Hypothalamus (tissue), 51 donors: Measurements from ENCODE around the gene PDE6G.

Source experiments
- DNase-seq, 51 donors: peaks; one replicate each; lab custom pipeline; 2025; lab: John Stamatoyannopoulos, UW

The PDE6G gene

DNA sequence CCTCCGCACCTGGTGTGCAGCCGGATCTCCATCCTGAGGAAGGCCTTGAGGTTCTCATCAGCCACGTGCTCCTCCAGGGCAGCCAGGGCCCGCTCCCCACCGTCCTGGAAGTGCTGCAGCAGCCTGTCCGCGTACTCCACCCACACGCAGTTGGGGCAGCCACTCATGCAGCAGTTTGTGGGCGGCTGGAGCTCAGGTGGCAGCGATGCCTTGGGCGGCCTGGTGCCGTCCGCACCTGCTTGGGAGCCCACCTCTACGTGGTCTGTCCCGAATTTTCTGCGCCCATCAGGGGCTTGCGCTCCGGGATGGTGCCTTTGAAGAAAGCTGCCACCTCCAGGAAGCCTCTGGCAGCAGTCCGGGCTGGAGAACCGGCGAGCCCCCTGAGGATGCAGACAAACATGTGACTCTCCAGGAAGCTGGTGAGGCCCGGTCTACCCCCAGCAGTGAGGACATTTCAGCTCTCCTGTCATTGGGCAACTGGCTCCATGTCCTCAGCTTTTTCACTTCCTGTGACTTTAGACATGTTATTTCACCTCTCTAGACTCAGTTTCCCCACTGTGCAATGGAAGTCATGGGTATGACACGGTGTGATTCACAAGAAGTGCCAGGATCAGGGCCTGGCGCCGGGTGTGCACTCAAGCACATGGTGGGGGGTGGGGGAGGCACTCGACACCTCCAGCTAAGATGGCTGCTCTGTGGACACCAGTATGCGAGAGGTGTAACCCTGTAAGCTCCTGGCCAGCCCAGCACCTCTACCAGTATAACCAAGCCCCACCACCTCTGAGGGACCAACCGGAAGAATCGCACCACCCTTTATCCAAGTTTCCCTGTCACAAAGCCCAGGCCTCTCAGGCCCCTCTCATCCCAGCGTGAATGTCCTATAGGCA, 9.1 kb upstream of the PDE6G start:
- DNase-seq, result peak in 4 of 51 donors; percentile 3 to 27 (median 20)

DNA sequence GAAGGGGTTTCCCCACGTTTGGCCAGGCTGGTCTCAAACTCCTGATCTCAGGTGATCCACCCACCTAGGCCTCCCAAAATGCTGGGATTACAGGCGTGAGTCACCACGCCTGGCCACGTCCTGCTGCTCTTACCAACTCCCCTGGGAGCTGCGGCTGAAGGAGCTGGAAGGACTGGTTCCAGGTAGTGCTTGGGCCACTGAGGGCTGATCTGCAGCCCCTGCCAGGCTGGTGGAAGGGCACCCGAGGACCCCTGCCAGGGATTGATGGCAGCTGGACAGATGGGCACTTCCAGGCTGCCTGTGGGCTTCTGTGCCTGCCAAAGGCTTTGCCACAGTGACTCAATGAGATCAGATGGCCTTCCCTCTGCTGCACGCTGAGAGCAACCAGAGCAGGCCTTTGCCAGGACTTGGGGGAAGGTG, 7.7 kb upstream of the PDE6G start:
- DNase-seq, result no peak

DNA sequence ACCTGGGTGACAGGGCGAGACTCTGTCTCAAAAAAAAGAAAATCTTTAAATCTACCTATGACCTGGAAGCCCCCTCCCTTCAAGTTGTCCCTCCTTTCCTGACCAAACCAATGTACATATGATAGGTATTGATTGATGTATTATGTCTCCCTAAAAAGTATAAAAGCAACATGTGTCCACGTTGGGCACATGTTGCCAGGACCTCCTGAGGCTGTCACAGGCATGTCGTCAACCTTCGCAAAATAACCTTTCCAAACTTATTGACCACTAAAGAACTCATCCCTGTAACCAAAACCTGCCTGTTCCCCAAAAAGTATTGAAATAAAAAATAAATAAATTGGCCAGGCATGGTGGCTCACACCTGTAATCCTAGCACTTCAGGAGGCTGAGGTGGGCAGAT, 5.7 kb upstream of the PDE6G start:
- no peak for DNase-seq

DNA sequence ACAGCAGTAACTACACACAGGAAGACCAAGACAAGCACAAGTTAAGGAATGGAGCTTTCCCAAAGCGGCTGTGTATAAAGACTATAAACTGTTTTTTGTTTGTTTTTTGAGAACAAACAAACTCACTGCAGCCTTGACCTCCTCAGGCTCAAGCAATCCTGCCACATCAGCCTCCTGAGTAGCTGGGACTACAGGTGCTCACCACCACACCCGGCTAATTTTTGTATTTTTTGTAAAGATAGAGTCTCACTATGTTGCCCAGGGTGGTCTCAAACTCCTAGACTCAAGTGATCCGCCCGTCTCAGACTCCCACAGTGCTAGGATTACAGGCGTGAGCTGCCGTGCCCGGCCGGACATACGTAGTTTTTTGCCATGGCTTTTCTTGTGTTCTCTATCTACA, 4.1 kb upstream of the PDE6G start:
- DNase-seq, result no peak

DNA sequence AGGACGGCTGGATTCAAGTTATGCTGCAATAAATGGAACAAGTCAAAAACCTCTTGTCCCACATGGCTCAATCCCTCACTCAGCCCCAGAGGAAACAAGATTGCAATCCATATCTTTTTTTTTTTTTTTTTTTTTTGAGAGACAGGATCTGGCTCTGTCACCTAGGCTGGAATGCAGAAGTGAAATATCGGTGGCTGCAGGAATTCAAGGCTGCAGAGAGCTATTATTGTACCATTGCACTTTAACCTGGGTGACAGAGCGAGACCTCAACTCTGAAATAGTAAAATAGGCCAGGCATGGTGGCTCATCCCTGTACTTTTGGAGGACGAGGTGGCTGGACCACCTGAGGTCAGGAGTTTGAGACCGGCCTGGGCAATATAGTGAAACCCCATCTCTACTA, 2.7 kb upstream of the PDE6G start:
- no peak for DNase-seq

DNA sequence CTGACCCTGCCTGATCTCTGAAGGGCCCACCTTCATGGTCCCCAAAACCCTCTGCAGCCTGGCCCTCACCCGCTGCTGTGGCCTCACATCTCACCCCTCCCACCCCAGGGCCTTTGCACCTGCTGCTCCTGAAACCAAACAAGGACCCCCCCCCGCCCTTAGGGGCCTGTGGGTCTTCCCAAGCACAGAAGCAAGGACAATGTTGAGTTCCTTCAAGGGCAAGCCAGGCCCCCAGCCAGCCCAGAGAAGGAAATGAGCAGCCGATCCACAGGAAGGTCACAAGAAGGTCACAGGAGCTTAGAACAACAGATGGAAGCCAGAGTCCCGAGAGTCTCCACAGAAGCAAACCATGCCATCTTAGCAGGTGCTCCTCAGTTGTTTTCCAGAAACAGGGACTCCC, 493 bp upstream of the PDE6G start:
- no peak for DNase-seq

DNA sequence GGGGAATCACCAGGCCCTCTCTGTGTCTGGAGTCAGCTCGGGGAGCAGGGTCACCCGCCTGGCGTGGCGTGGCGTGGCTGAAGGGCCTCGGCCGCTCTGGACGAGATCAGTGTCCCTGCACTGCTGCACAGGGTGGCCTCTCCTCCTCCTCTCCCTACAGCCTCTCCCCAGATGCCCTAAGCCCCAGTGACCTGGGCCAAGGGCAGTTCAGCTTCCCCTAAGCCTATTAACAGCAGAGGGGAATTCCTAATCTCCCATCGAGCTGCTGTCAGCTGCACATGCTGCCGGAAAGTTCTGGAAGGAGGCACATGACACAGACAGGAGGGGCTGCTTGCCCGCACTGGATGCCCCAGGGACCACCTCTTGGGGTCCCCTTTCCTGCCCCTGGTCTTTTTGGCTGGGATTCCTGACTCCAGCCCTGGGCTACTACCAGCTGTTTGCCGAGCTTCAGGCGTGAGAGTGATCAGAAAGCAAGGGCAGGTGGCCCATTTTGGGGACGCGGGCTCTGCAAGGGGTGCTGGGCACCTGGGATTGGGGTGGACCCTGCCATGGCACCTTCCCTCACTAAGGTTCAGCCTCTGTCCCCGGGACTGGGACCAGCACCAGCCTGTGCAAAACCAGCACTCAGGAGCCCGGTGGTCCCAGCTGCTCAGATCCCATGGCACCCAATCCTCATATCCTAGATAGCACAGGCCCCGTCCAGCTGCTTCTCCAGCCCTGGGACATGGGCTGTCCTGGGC, 794 bp downstream of the PDE6G start:
- DNase-seq, result no peak

DNA sequence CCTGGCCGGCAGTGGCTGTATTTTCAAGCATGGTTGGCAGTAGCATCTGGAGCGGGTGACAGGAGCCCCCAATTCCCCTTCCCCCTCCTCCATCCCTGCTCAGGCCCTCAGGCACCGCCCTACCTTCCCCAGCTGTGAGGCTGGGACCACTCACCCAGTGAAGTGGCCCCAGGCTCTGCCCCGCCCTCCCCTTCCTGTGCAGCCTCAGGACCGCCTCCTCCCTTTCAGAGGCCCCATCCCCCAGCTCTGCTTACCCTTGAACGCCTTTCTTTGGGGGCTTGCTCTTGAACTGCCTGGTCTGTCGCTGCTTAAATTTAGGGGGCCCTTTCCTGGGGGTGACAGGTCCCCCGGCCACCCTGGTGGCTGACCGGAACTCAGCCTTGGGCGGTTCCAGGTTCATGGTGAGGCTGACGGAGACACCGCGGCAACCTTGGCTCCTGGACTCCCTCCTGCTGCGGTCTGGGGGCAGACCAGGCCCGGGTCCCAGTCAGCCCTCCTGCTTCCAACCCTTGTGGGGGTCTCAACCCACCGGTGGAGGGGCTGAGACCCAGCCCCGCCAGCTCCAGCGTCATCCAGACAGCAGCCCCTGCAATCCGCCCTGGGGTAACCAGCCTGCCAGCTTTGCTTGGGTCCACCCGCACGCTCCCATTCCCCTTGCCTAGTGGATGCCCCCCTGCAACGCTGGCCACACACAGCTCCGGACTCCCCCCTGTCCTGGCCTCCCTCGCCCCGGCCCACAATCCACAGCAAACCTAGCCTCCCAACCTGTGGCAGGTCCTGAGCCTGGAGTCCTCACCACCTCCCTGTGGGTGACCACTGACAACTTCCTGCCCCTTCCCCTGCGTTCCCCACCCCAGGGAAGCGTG, 3.2 kb downstream of the PDE6G start:
- no peak for DNase-seq

DNA sequence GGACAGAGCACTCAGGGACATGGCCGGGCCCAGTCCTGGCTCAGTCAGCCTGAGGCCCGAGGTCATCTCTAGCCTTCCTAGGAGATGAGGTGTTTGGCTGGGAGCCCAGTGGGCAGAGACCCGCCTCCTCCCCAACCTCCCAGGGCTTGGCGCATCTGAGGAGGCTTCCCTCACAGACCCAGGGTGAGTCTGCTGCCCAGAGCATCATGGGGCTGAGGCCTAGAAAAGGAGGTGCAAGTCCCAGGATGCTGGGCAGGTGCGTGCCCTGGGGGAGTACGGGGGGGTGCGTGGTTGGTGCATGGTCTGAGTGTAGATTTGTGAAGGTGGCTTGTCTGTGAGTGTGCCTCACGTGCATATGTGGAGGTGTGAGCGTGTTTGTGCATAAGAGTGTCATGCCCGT, 4.7 kb downstream of the PDE6G start:
- DNase-seq, result no peak

DNA sequence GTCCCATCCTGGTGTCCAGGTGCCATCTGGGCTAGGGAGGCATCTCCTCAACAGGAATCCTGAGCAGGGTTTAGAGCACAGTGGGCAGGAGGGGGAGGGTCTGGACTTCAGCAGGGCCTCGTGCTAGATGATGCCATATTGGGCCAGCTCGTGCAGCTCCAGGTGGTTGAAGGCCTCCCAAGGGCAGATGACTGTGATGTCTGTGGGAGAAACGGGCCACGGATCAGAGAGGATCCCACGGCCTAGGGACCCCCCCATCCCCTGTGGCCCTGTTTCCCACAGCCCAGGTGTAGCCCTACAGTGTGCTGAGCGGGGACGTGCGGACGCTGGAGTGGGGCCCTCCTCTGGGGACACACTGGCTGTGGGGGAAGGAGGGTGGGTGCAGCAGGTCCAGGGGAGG, 5.4 kb downstream of the PDE6G start:
- no peak for DNase-seq

DNA sequence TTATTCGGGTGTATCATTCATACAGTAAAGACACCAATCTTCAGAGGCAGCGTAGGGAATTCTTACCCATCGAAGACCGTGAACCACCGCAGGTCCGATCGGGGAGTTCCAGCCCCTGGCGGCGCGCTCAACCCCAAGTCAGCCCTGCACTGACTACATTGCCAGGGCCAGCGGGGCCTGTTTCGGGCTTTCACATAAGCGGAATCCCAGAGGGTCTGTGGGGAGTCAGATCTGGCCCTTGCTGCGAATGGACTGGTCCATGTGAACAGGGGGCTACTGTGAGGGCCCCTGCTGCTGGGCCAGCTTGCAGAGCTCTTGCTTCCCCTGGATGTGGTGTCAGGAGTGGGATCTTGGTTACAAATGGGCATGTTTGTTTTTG, 7.6 kb downstream of the PDE6G start:
- DNase-seq, result no peak

DNA sequence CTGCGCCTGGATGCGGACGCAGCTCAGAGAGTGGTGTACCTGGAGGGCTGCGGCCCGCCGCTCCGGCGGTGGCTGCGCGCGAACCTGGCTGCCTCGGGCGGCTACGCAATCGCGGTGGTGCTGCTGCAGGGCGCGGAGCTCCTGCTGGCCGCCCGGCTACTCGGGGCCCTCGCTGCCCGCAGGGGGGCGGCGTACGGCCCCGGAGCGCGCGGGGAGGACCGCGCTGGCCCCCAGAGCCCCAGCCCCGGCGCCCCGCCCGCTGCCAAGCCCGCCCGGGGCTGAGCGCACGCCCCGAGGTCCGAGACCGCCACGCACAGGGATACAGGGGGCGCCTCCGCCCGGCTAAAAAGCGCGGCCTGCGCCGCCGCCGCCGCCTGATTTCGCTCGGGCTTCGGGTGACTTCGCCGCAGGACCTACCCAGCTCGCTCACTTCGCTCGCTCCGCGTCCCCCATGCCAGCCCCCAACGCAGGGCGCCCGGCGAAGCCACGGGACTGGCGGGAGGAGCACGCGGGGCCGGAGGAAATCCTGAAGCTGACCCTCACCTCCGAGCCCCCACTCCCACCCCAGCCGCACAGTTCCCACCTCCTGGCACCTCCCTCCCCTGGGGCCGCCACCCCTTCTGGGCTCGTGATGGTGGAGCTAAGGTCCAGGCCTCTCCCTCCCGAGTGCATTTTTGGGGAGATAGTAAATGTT, 8.2 kb downstream of the PDE6G start:
- DNase-seq, result no peak

DNA sequence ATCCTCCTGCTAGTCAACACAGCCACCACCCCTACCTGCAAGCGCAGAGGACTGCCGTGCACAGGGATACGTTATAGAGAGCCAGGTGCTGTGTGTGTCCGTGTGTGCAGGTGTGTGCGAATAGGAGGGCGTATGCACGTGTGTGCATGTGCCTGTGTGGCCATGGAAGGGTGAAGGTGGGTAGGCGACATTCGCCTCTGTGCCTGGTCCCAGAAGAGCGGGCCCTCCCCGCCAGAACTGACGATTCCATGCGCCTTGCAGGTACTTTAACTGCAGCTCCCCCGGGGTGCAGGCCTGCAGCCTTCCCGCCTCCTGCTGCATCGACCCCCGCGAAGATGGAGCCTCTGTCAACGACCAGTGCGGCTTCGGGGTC, 8.7 kb downstream of the PDE6G start:
- no peak for DNase-seq

DNA sequence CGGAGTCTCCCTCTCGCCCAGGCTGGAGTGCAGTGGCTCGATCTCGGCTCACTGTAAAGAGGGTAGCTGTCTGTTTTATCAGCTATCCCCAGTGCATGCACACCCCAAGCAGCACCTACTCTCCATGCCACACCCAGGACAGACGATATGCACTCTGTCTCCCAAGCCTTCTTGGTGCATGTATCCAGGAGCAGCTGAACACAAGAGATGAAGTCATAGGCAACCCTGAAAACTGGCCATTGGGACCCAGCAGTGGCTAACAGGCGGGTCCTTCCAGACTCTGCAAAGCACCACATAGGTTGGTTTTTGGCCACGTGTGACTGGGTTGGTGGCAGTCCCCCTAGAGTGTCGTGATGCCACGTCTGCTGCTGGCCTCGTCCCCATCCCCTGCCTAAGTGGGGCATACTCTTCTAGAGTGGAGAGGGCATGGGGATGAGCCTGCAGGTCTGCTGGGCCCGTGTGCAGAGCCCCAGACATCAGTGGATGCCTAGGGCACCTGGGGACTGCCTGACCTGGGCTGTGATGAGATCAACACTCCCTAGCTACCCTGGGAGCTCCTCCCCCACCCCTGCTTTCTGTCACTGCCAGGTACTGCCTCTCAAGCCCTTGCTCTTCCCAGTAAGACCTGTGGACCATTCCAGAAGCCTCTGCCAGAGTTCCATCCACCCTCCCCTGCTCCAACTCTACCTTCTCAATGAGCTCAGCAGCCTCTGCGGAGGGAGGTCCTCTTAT, 9.3 kb downstream of the PDE6G start:
- no peak for DNase-seq

DNA sequence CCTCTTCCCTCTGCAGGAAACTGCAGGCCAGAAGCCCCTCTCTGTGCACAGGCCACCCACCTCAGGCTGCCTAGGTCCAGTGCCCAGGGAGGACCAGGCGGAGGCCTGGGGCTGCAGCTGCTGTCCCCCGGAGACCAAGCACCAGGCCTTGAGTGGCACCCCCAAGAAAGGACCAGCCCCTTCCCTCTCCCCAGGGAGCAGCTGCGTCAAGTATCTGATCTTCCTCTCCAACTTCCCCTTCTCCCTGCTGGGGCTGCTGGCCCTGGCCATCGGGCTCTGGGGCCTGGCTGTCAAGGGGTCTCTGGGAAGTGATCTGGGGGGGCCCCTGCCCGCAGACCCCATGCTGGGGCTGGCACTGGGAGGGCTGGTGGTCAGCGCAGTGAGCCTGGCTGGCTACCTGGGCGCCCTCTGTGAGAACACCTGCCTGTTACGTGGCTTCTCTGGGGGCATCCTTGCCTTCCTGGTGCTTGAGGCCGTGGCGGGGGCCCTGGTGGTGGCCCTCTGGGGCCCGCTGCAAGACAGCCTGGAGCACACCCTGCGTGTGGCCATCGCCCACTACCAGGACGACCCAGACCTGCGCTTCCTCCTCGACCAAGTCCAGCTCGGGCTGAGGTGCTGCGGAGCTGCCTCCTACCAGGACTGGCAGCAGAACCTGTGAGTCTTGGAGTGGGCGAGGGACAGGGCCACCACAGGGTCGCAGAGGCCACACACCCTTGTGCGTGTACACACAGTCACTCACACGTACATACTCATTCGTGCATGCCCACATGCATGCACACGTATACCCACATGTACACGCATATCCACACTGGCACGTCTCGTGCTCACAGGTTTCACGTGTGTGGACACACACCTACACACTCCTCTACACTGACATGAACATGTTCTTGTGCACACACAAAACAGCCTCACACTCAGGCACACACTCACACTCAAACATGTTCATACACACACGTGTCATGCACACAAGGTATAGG, 11.1 kb downstream of the PDE6G start:
- no peak for DNase-seq

DNA sequence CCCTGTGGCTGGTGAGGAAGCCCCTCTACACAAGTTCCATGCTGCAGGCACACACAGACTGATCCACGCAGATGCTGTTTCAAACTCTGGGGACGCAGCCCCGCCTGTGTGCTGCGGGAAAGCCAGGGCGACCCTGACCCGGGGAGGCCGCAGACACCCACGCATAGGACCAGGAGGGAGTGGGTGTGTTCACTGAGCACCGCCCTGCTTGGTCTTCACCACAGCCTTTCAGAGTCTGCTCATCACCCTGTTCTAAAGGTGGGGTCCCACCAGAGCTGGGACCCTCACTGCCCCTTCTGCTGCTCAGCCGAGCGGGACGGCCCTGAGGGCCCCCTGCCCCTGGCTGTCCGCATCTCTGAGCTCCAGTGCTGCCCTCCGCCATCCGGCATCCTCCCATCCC, 11.8 kb downstream of the PDE6G start:
- no peak for DNase-seq

DNA sequence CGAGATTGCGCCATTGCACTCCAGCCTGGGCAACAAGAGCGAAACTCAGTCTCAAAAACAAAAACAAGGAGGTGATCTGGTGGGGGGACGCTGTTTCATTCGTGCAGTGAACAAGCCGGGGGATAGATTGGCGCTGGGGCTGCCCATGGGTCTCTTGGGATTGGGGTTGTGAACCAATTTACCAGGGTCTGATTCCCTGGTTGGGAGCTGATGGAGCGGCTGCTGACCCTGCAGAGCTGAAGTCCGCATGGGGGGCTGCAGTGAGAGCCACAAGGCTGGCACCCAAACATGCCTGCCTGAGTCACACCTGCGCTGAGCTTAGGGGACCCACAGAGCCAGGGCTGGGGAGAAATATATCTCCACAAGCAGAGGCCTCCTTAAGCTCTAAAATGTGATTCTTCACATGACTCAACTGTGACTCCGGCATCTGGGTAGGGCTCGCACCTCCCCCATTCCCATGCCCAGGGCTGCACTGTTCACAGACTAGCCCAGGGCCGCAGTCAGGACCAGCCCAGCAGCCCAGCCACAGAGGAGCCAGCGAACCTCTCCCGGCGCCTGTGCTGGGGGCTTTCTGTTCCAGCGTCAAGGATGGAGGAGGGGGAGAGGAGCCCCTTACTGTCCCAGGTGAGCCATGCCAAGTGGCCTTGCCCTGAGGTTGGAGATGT, 14.4 kb downstream of the PDE6G start:
- no peak for DNase-seq

DNA sequence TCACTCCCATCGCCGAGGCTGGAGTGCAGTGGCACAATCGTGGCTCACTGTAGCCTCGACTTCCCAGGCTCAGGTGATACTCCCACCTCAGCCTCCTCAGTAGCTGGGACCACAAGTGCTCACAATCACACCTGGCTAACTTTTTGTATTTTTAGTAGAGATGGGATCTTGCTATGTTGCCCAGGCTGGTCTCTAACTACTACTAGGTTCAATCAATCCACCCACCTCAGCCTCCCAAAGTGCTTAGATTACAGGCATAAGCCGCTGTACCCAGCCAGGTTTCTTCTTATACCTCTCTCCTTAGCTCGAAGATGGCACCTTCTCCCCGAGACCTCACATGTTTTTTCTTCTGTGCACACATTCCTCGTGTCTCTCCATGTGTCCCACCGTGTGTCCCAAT, 16.3 kb downstream of the PDE6G start:
- no peak for DNase-seq
